GM03348 (cell line): ENCODE results near the gene AKAP14.
"Not testable (repeated sequence)": the region's sequence is repeated elsewhere in the genome, so short reads cannot be mapped to it uniquely, and the experiment has no call there.

Experiments
- DNase-seq: peaks from one replicate; pipeline ENCODE4 v3.0.0; 2012; ENCODE audit warnings: low spot score

The AKAP14 gene

DNA sequence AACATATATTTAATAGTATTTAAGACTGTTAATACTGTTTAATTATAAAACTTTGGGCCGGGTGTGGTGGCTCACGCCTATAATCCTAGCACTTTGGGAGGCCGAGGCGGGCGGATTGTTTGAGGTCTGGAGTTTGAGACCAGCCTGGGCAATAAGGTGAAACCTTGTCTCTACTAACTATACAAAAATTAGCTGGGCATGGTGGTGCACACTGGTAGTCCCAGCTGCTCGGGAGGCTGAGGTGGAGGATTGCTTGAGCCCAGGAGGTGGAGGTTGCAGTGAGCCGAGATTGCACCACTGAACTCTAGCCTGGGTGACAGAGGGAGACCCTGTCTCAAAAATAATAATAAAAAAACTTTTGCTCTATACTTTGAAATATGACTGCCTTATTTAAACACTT is 26.7 kb downstream of the AKAP14 start:
- DNase-seq = not testable (repeated sequence)

DNA sequence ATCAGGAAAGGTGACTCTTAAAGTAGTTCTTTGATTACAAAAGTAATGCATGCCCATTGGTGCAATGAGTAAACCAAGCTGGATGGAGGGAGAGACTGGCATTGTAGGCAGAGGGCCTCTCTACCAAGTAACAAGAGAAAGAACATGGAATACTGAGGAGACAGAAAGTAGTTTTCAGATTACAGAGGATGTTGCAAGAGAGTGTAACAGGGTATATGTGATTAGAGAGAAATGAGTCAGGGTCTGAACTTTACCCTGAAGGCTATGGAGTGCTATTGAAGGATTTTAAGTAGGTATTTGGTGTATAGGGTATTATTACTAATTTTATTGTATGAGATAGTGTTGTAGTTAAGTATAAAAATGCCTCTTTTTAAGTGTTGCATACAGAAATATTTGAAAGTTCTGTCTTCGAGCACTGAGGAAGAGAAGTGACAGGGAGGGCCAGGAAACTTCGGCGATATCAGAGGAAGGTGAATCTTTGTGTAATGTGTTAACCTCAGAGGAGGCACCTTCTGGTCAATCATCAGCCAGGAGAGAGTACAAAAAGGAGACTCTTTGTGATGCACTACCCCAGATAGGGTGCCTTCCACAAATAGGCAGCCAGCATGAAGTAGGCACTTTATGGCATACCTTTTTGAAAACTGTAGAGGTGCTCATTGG is 39.7 kb downstream of the AKAP14 start:
- DNase-seq = no peak

DNA sequence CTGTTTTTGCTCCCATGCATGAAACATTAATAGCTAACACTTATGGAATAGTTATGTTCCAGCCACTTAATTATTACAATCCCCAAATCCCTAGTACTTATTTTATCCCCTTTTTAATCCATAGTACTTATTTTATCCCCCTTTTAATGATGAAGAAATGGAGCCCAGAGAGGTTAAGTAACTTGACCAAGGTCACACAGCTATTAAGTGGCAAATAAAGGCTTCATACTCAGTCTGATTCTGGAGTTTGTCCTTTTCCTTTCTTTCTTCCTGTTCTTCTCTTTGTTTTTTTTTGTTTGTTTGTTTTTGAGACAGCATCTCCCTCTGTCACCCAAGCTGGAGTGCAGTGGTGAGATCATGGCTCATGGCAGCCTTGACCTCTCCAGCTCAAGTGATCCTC is 45.6 kb downstream of the AKAP14 start:
- no peak for DNase-seq

DNA sequence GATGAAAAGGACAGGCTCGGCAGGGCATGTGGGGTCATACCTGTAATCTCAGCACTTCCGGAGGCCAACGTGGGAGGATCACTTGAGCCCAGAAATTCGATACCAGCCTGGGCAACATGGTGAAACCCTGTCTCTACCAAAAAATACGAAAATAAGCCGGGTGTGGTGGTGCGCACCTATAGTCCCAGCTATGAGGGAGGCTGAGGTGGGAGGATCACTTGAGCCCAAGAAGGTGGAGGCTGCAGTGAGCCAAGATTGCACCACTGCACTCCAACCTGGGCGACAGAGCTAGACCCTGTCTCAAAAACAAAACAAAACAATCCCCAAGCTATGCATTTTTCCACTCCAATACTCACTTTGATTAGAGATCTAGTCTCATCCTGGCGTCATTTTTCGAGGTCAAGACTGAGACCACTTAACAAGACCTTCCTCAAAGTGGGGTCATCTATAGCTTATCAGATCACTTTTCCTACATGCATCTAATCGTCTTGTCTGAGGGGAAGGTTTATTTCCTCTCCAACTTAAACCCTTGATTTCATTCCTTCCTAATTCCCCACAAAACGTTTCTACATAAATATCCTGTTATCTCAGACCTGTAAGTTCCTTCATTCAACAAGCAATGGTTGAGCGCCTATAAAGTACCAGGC is 46.6 kb downstream of the AKAP14 start:
- DNase-seq = no peak

DNA sequence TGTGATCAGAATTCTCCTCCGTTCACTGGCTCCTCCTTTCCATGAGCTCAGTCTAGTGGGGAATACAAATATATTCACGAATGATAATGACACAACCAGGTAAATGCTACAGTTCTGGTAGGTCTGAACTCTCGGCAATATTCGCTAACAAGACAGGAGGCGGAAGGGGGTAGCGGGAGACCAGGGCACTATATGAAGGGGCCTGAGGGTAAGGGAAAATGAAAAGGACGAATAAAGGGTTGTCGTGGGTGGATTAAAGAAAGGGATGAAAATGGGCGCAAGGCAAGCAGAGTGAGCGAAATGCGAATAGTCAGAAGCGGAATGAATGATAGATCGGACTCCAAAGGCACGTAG is 47.1 kb downstream of the AKAP14 start:
- DNase-seq = peak; percentile 5

DNA sequence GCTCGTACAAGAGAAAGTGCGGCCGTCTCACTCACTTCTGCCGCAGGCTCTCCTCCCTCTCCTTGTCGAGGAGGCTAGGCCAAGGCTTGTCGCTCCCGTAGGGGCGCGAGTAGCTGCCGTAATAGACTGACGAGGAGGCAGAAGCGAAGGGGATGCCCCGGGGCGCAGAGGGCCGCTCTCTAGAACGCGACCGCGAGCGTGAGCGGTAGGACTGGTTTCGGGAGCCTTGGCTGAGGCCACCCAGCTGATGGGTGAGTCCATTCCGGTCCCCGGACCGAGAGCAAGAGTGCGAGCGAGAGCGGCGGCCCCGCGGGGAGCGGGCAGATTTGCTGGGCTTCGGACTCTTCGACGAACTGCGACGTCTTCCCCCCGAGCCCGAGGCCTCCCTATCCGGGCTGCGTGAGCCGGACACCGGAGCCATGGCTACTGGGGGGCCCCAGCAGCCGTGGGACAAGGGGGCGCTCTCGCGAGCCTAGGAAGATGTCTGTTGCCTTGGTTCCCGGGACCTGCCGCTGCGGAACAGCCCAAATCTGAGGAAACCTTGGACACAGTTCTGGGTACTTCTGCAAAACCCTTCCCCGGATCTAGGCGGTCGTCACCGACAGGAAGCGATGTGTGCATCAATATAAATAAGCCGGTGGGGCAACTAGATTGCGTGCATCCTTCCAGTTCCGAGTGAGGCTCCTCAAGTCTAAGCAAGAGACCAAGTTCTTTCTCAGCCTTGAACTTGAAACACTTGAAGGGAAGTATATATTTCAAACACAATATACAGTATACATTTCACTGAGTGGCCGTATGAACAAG is 47.7 kb downstream of the AKAP14 start, which contains the start of gene NKAP:
TSS of gene NKAP (minus strand) at position 567 of the 804 bp plus-strand sequence. CDS start at position 421, 146 bp downstream.
- DNase-seq = peak; percentile 88

DNA sequence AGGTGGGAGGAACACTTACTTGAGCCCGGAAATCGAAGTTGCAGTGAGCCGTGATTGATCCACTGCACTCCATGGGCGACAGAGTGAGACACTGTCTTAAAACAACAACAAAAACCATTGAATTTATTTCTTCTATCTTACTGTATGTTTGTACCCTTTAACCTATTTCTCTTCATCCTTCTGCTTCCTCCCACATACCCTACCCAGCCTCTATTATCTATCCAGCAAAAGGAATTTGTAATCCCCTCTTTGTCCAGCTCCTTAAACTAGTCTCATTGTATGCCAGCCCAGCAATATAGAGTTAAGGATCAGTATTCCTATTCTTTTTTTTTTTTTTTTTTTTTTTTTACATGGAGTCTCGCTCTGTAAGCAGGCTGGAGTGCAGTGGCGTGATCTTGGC is 49.8 kb downstream of the AKAP14 start:
- no peak for DNase-seq

DNA sequence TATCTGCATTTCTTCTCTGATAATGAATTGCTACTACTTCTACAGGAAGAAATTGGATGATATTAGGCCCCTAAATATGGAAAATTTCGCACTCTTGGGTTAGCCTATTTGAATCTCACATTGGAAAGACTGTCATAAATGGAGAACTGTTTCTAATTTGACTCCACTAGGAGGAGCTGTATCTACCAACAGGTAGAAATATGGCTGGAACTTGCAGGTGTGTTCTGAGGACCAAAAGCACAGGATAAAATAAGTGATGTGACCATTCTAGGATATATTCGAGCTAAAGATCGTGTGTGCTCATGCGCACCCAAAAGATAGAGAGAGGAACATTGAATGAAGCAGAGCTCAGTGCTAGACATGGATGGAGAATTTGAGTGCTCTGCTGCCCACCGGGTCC is 52.7 kb downstream of the AKAP14 start:
- no peak for DNase-seq

DNA sequence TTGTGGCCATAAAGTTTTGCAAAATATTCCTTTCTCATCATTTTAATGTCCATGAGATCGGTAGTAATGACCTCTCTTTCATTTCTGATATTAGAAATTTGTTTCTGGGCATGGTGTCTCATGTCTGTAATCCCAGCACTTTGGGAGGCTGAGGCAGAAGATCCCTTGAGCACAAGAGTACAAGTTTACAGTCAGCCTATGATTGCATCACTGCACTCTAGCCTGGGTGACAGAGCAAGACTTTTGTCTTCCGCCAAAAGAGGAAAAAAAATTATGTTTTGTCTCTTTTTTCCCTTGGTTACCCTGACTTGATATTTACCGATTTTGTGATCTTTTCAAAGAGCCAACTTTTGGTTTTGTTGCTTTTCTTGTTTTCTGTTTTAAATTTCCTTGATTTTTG is 58.7 kb downstream of the AKAP14 start:
- no peak for DNase-seq

DNA sequence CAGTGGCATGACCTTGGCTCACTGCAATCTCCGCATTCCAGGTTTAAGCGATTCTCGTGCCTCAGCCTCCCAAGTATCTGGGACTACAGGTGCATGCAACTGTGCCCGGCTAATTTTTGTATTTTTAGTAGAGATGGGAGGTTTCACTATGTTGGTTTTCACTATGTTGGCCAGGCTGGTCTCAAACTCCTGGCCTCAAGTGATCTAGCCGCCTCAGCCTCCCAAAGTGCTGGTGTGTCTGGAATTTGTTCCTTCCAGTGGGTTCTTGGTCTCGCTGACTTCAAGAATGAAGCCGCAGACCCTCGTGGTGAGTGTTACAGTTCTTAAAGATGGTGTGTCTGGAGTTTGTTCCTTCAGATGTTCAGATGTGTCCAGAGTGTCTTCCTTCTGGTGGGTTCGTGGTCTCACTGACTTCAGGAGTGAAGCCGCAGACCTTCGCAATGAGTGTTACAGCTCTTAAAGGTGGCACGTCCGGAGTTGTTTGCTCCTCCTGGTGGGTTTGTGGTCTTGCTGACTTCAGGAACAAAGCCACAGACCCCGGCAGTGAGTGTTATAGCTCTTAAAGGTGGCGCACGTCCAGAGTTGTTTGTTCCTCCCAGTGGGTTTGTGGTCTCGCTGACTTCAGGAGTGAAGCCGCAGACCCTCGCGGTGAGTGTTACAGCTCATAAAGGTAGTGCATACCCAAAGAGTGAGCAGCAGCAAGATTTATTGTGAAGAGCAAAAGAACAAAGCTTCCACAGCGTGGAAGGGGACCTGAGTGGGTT is 60.3 kb downstream of the AKAP14 start:
- not testable (repeated sequence) for DNase-seq

DNA sequence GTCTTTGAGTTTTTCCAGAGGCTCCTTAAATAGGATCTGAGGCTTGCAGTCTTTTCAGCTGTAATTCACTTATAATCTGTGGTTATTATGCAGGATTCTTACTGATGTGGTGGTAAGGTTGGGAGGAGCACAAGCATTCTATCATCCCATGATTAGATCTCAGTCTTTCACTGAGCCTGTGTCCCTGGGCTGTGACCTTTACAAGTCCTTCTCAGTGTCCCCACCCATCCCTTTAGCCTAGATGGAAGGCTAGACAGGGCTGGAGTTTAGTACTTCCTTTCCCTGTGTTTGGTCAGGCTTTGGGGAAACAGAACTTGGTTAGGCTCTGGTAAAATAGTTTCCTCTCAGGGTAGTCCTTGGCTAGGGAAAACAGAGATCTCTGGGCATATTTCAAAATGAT is 64.9 kb downstream of the AKAP14 start:
- no peak for DNase-seq

DNA sequence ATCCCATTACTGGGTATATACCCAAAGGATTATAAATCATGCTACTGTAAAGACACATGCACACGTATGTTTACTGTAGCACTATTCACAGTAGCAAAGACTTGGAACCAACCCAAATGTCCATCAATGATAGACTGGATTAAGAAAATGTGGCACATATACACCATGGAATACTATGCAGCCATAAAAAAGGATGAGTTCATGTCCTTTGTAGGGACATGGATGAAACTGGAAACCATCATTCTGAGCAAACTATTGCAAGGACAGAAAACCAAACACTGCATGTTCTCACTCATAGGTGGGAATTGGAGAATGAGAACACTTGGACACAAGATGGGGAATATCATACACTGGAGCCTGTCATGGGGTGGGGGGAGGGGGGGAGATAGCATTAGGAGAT is 71.1 kb downstream of the AKAP14 start:
- not testable (repeated sequence) for DNase-seq
